NCI-H345 treated with DMSO at 0.1 percent for 48 hours (cell line): ENCODE measurements around the gene ME1.
"Not testable (repeated sequence)": the region's sequence is repeated elsewhere in the genome, so short reads cannot be mapped to it uniquely, and the experiment has no call there.

Experiments used
- DNase-seq: peaks from one replicate; lab custom pipeline; 2025; ENCODE audit not compliant: unreplicated experiment; lab: John Stamatoyannopoulos, UW

The ME1 gene

DNA sequence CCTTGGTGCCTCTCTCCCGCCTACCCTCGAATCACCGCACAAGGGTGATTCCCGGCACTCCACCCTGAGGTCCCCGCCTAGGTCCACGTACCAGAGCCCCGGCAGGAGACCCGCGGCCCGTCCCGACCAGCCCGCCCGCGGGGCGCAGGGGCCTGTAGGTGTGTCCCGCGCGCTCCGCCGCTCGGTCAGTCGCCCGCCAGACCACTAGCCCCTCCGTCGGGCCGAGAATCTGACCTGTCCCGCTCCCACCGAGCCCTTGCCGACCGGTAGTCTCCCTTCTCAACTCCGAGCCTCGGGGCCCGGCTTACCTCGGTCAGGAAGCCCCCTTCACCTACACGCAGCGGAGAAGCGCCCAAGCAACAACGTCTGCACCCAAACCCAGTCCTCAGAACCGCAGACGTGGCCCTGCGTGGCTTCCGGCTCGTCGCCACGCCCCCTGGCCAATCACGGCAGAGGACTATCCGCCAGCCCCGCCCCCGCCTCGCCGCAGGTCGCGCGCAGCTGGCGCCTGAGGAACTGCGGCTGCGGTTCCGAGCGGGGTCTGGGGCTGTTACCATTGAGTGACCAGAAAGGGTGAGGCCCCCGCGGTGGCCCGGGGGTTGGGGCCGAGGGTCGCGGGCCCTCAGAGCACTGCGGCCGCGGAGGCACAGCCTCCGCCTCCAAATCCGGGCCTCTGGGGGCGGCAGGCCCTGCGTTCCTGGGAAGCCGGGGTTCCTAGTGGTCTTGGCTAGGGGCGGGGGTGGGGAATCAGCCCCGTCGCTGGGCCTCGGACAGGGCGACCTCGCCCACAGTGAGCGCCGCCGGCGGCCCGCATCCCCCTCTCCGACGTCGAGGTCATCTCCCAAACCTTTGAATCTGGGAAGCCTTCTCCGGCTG is 237.7 kb downstream of the ME1 start, which contains the start of the genes PGM3 and RWDD2A:
TSS of gene PGM3 (minus strand) at position 395 of the 876 bp plus-strand sequence. CDS start 2,253 bp downstream, outside the sequence.
TSS of gene RWDD2A (plus strand) at position 487 of the 876 bp plus-strand sequence. CDS start 1,095 bp downstream, outside the sequence.
- peak; percentile 79 for DNase-seq

DNA sequence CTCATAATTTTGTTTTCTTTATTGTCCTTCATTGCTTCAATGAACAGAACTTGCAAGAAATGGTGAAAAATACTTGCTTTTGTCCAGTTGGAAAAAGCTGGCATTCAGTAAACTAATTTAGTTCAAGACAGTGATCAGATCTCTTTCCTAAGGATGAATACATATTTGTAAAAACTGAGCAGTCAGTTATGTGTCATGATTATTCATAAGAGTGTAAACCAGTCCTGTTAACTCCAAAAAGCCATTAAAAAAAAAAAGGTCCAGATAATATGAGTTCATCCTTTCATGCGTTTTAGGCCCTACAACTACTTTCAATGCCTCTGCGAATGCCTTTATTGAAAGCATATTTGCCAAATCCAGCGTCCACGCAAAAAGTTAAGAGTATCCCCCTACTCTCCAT is 238.4 kb downstream of the ME1 start:
- no peak for DNase-seq

DNA sequence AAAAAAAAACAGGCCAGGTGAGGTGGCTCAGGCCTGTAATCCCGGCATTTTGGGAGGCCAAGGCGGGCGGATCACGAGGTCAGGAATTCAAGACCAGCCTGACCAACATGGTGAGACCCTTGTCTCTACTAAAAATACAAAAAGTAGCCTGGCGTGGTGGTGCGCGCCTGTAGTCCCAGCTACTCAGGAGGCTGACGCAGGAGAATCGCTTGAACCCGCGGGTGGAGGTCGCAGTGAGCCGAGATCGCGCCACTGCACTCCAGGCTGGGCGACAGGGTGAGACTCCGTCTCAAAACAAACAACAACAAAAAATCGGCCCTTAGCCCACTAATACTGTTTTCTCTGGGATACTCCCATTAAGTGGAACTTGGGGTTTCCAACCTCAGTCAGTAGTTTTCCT is 238.9 kb downstream of the ME1 start:
- not testable (repeated sequence) for DNase-seq

DNA sequence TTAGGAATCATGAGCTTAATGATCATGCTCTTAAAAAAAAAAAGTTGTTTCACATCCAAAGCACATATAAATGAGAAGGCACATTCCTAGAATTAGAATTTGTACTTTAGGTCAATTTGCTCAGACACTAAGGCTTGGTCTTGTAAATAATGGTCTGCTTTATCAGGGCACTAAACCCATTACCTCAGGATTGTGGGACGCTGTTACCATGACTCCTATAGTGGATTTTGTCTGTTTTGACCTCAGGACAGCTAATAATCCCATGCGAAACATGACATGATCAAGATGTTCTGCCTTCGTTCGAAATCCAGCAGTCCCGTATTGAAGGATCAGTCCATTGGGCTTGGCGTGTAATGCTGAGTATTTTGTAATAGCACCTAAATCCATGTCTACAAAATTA is 240.2 kb downstream of the ME1 start:
- DNase-seq, result no peak

DNA sequence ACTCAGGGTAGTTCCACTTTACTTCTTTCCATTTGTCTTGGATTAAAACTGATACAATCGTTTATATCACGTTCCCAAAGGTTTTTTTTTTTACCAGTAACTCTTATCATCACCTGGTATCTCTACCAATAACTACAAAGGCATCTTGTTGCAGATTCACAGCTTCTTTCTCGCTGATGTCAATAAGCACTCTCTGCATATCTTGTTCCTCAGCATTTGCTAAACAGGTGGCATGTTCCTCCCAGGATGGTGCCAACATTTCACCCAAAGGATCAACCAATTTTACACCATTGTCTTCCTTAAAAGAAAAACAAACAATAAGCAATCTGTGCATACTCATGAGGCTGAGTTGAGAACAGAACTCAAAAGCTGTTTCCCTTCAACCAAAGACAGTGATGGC is 242.3 kb downstream of the ME1 start:
- DNase-seq, result no peak

DNA sequence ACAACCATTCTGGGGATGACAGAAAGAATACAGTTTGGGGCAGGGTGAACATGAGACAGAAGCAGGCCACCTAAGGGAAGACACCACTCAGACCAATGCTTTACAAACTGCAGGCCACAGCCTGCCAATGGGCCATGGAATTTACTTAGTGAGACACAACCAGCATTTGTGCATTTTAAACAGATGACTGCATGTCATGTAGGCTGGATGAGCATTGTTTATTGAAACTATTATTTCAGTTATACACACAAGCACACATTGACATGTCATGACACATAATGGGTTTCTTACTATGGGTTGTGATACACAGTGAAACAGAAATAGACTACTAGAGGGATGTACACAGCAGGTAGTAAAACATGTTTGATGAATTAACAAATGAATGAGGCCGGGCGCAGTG is 245.8 kb downstream of the ME1 start:
- DNase-seq, result no peak

DNA sequence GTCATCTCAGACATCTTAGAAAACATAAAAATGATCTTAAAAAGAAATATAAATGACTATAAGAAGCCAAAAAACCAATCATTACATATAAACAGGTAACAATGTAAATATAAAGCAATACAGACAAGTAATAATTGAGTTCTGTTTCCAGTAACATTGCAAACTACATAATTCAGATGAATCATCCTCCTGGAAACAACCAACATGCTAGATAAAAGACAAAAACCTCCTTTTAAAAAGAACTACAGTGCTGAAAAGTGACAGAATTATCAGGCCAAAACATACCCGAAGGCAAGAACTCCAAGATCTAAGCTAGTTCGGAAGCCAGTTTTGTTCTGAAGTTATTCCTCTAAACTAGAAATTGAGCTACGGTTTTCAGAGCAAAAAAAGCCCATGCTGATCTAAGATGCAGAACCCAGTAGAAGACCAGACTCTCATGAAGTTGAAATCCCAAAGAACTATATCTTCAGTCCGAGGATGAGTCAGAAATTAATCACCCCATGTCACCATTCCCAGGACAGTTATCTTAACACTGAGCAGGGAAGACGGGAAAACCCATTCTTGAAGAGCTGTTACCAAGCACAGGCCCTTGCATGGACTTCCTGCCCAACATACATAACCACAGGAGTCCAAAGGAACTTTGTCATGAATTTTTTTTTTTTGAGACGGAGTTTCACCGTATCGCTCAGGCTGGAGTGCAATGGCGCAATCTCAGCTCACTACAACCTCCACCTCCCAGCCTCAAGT is 247.6 kb downstream of the ME1 start:
- no peak for DNase-seq

DNA sequence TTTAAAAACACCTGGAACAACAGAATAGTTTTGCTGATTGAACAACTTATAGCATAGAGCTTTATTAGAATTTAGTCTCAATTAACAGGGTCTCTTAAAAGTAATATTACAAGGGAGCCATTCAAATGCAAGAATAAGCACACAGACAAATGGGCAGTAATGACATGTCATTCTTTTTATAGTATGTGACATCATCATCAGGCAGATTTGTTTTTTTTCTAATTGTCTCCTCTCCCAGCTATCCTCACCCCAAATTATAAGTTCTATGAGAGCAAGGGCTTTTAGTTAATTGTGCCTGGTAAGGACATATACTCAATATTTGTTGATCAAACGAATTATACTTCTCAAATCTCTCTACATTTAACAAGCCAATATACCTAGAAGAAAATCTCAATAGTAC is 248.7 kb downstream of the ME1 start:
- no peak for DNase-seq

DNA sequence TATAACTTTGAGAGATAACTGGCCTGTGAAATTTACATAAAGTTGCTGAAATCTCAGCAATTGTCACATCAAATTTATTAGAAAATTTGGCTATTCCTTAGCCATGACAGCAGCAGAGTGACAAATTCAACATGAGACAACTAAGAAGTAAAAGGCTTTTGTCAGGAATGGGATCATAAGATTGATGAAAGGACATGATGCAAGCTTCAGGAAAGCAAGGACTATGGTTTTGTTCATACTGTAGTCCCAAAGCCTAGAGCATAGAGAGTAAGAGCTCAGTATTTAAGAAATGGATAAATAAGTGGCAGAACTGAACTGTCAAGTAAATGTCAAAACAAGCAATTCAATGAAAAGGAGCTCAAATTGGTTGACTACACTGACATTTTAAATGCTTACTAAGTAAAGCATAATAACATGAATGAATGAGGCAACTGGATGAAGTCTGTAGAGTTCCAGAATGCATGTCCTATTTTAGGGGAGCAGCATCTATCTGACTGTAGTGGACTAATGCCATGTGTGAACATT is 250.4 kb downstream of the ME1 start:
- DNase-seq, result no peak

DNA sequence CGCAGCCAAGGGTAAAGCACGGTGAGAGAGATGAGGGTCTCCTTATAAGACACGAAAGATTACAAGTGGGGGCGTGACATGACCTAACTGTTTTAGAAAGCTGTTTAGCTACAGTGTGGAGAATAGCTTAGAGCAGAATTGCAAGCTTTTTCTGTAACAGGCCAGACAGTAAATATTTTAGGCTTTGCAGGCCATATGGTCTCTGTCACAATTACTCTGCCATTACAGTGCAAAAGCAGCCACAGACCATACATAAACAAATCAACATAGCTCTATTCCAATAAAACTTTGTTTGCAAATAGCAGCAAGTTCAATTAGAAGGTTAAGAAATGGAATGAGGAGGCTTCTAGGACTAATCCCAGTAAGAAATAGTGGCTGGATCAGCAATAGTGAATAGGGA is 254.6 kb downstream of the ME1 start:
- DNase-seq, result no peak

DNA sequence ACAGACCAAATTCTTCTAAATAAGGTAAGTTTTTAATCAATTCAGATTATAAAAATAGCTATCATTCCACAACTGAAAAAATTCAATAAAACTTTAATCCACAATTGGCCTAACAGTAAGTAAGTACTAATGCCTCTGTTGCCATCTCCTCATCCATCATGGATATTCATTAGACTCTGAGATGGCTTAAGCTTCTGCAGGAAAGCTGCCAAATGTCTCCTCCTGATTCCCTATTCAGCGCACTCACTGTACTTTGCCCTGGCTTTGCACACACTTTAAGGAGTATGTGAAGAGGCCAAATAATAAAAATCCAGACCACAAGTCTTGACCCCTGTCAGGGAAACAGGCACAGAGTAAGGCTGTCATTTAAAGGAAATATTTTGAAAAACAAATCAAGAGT is 261.3 kb downstream of the ME1 start:
- DNase-seq, result no peak

DNA sequence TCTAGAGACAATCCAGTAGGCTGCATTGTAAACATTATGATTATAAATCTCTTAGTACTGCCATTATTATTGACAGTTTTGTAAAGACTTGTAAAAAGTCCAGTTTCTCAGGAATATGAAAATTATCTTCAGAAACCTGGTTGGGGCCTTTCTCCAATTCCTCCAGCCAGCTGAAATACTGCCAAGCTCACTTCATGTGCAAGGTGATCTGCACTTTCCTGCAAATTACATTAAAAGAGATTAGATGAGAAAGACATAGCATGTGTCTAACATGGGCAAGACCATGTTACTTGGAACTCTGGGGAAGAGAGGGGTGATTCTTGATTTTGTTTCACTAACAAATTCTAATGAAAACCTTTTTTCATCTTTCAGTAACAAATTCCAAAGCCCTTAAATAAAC is 261.7 kb downstream of the ME1 start:
- DNase-seq, result no peak

DNA sequence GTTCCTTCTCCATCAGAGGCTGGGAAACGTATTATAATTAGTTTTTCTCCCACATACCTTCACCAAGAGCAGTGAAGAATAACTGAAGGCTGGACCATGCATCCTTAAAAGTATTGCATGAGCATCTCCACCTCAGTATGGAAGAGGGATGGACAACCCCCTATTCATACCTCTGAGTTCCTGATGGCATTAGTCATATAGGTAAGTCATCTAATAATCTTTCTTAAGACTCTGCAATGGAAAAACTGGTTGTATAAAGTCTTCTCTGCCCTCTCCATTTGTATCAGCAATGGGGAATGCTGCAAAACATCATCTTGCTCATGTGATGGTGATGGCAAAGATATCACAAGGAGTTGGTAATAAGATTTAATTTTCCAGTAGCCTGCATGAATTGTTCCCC is 262.3 kb downstream of the ME1 start:
- DNase-seq, result no peak

DNA sequence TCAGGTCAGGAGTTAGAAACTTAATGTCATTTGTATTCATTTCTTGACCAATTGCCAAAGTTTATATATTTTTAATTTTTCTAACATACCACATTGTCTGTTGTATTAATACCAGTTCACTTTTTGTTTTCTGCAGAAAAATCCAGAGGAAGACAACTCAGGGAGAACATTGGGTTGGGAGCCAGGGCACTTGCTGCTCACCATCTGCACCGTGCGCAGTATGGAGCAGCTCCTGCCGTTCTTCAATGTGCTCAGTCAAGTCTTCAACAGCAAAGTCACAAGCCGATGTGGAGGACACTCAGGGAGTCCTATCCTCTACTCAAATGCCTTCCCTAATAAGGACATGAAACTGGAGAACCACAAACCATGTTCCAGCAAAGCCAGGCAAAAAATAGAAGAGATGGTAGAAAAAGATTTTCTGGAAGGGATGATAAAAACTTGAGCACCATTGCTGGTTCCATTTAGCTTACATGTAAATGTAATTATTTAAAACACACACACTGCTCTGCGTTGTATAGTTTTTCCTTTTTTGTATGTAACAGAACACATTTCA is 263.0 kb downstream of the ME1 start:
- DNase-seq, result no peak
